Islet of Langerhans (tissue), 1 donor: Measurements from ENCODE around the gene SPART.
"Not testable (repeated sequence)": the region's sequence is repeated elsewhere in the genome, so short reads cannot be mapped to it uniquely, and the experiment has no call there.

Source experiments
- FAIRE-seq: peaks from one replicate; lab custom pipeline; 2011; peaks lifted over from hg19 to GRCh38; lab: Jason Lieb, UNC

The SPART gene

DNA sequence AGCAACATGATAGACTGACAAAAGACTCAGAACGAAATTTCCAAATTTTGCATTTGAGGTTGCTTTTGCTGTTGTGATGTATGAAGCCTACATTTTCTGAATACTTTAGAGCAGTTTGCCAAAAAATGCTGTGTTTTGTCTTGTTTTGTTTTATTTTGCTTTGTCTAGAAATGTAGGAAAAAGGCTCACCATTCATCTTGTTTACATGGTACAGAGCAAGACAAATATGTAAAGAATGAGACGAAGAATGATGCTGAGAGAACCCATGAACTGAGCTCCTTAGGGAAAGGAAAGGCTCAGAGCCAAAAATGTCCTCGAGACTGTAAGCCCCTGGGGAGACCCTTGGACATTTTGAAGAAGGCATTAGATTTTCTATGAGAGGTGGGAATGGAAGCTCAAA is 6.8 kb upstream of the SPART start:
- FAIRE-seq: no peak

DNA sequence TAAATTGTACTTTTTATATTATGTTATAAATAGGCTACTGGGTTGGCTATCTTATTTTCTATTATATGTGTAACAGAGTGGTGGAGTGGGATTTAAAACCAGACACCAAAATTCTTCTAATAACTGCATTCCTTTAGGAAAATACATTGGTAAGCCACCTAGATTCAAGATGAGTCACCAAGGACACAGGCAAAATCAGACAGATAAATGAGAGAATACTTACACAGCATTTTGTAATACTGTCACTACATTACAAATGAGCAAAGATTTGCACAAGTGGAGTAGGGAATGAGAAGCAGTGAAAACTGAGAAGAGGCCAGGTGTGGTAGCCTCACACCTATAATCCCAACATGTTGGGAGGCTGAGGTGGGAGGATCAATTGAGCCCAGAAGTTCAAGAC is 6.2 kb upstream of the SPART start:
- no peak for FAIRE-seq

DNA sequence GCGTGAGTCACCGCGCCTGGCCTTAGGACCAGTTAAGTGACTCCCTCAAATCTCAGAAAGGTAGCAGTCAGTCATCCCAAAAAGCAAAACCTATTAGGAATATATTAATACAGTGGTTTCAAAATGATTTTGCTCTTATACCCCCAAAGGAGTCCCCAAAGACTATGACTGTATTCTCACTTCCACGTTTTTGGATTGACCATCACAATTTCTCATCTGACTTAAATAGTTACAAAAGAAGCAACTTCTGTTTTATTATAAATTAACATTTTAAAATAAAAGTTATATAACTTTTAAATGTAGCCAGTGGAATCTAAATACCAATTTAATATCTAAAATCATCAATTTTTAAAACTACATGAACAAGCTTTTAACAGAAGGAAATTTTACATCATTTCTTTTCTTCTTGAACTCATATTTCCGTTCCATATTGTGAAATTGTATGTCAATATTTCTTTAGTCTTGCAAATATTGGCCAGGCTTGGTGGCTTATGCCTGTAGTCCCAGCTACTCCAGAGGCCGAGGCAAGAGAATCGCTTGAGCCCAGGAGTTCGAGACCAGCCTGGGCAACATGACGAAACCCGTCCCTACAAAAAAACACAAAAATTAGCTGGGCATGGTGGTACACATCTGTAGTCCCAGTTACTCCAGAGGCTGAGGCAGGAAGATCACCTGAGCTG is 1.5 kb upstream of the SPART start:
- no peak for FAIRE-seq

DNA sequence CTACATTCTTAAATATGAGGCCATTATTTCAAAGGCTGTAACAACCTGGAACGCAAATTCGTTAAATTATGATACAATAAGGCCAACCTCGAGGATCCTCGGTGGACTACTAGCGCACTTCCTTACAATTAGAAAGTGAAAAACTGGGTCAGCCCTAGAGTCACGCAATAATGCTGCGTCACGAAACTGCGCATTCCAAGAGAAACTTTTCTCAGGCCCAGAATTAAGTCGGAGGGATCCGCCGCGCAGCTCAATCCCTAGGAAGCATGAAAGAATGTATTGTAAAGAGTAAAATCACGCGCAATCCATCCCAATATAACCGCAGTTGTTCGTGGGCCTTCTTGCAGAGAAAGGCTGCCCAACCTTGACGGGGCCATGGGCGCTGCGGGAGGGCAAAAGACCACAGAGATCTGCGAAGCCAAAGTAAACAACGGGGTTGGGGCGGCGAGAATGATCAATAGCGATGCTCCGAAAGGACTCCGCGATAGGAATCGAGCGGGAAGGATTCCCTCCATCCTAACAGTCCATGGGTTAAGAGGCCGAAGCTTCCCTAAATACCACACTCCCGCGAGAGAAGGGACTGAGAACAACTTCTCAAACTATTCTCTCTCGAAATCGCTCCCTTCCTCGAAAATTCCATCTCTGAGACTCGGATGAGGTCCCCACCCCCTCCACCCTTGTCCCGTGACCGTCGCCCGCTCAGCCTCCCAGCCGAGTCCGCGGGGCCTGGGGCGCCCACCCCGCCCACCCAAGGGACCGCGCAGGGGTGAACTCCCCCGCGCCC is 564 bp downstream of the SPART start:
- no peak for FAIRE-seq

- no peak for FAIRE-seq
Observed at GRCh38 chr13:36344886-36345437, 1.2 kb downstream of the SPART start.

DNA sequence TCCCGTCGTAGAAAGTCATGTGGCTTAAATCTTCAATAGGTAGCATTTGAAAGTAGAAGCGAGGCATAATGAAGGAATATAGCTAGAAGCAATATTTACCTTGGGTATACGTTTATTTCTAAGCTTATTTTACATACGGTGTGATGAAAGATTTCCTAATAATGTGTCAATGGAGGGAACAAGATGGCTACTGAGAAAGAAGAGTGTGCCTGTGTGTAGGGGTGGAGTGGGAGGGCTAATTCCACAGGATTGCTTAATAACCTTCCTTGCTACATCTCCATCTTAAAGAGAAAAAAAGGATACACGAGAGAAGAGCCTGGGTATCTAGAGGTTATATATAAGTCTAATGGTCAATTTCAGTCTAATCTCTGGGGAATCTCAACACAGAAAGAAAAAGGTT is 2.0 kb downstream of the SPART start:
- FAIRE-seq: no peak

- FAIRE-seq: no peak
Observed at GRCh38 chr13:36343766-36344165, 2.4 kb downstream of the SPART start.

GRCh38 chr13:36342715-36343114 is 3.5 kb downstream of the SPART start:
- no peak for FAIRE-seq

DNA sequence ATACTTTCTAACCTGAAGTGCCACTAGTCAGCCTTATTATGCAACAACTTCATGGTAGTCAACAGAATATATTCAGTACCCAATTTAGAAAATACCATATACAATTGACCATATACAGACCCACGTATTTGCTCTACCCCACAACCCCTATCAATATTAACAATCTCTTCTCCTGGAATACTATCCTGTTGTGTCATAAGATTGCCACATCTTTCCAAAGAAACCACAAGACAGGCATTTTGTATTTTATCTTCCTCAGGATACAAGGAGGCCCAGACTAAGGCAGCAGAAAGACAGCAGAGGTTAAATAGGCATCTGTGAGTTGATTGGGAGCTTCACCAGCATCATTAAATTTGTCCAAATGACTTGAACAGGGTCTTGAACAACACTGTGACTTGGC is 4.5 kb downstream of the SPART start:
- FAIRE-seq: no peak

GRCh38 chr13:36339600-36340155 is 6.5 kb downstream of the SPART start:
- FAIRE-seq: no peak

GRCh38 chr13:36337938-36338641 is 8.1 kb downstream of the SPART start:
- no peak for FAIRE-seq

DNA sequence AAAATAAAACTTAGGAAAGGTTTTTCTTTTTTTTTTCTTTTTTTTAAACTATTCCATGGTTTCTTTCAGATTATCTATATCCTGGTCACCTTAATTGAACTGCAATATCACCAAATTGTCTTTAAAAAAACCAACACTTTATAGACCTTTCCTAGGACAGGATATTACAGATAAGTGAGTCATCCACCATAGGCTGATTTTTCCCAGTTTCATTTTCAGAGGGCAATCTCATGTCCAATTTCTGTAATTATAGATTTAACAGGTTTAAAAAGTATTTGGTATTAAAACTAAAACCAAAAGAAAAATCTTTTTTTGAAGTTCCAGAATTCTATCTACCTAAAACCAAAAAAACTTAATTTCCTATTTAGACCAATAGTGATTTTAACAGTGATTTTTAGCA is 13.2 kb downstream of the SPART start:
- FAIRE-seq: no peak

GRCh38 chr13:36332255-36332654 is 13.9 kb downstream of the SPART start:
- FAIRE-seq: not testable (repeated sequence)

GRCh38 chr13:36331280-36331679 is 14.9 kb downstream of the SPART start:
- FAIRE-seq: no peak

- no peak for FAIRE-seq
Observed at GRCh38 chr13:36329361-36329760, 16.8 kb downstream of the SPART start.

- no peak for FAIRE-seq
Observed at GRCh38 chr13:36328821-36329220, 17.4 kb downstream of the SPART start.

GRCh38 chr13:36325912-36326311 is 20.3 kb downstream of the SPART start:
- FAIRE-seq: no peak

DNA sequence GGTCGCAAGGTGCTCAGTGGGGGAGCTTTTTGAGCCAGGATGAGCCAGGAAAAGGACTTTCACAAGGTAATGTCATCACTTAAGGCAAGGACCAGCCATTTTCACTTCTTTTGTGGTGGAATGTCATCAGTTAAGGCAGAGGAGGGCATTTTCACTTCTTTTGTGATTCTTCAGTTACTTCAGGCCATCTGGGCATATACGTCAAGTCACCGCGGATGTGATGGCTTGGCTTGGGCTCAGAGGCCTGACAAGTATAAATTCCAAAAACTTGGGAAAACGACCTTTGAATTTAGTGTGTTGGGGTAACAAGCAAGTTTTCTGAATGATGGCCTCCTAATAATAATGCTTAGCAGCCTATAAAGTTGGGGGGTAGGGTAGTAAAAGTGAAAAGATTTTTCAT is 21.3 kb downstream of the SPART start:
- not testable (repeated sequence) for FAIRE-seq

DNA sequence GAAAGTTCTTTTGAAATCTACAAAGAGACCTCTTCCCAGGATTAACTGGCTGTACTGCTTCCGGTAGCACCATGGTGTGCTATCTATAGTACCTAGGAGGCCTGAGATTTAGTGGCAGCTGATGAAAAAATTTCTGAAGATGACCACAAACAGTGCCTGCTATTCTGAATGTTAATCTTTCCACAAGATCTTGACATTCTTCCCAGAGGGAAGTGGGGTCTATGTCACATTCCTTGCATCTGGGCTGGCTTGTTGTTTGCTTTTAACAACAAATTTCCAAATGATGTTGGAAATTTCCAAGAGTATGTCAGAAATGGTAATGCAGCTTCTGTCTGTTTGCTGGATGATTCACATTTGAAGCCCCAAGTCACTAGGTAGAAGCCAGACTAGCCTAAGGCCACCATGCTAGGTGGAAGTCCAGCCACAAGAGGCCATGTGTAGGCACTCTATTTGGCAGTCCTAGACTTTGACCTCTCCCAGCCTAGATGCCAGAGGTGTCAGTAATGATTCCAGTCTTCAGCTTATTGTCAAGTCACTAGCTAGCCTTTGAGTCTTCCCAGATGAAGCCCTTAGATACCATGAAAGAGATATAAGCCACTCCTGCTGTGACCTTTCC is 22.1 kb downstream of the SPART start:
- no peak for FAIRE-seq

DNA sequence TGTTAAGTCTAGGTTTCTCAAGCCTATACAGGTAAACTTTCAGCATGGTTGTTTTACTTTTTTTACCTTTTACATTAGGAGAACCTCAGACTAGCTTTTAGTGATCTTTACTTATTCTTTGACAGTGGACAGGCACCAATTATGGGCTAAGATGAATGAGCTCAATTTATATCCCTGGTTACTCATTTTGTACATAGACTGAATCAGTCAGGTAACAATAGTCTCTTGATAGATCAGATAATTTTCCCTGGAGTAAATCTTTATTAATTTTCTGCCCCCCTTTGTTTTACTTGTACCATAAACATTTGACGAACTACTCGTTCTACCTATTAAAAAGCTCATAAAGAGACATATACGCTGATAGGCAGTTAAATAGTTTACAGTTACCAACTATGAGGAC is 22.8 kb downstream of the SPART start:
- no peak for FAIRE-seq

- FAIRE-seq: not testable (repeated sequence)
Observed at GRCh38 chr13:36319793-36320192, 26.4 kb downstream of the SPART start.
